HG03025 (cell line): Measurements from ENCODE around the gene TRIL.

ENCODE experiments used
- ATAC-seq: cut with Tn5 transposase; IDR thresholded peaks from one replicate; pipeline ENCODE4 v1.9.1; 2021; ENCODE audit warnings: mild to moderate bottlenecking, moderate library complexity; ENCODE audit not compliant: unreplicated experiment, low FRiP score

Gene TRIL

DNA sequence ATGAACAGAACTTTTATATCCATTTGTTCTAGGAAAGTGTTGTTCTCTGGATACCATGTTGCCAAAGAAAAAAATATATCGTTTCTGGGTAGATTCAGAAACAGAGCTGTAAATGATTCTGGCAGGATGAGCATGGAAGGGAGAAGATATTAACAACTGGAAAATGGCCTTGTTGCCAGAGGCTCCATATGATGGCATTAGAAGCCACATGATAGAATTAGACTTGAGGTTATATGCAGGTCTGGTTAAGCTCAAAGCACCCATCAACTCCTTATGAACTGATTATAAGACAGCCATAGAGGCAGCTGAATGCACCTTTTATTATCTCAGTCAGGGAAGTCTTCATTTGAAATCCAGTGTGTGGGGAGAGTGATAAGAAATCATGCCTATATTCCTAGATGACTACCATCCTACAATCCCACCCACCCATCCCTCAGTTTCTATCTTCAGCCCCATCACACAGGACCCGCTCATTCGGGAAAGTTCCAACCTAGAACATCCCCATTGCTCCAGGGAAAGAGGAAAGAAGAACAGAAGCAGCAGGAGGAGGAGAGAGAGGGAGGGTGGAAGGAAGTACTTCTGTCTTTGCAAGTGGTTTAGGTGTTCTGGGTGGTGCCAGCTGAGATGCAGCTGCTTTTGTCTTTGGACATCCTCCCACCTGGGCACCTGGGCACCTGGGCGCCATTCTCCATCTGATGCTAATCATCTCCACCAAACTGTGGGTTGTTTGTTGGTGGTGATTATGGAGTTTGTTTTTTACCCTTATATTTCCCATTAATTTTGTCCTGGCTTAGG, 25.5 kb upstream of the TRIL start:
- no peak for ATAC-seq

DNA sequence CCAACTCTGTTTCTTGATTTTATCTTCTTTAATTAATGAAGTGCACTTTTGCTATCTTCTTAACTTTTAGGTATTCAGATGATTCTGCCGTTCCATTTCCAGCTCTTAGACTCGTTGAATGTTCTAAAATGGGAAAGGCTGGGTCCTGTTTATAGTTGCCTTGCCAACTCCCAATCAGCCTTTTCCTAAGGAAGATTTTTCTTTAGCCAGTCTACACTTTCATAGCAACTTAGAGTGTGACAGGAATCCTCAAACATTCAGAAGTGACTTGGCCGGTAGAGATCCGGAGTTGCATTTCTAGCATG, 23.0 kb upstream of the TRIL start:
- no peak for ATAC-seq

DNA sequence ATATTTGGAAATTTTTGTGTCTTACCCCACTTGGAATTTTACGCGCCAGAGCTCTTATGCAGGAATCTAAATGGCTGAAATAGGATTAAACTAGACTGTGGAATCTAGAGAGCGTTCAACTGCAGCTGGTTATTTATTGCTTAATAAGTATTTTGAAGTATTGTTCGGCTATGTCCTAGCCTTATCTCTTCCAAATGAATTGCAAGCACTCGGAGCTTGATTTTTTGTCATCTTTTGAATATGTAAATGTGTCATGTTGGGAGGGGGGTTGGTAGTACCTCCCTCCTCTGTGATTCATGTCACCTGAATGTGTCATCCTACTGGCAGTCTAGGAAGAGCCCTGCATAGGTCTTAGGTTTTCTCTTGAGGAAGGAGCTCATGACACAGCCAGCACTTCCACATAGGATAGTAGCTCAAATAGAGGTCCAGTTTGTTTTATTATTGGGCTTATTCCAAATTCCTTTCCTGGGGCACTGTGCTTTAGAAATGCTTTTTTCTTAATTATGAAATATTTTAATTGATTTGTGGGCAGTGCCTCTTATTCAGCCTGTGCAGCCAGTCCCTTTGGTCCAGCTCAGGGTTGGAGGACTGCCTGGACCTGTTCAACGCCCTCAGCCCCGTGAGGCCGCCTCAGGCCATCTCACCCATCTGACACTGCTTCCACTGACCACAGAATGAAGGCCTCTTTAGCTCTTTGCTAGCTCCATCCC, 22.5 kb upstream of the TRIL start:
- no peak for ATAC-seq

DNA sequence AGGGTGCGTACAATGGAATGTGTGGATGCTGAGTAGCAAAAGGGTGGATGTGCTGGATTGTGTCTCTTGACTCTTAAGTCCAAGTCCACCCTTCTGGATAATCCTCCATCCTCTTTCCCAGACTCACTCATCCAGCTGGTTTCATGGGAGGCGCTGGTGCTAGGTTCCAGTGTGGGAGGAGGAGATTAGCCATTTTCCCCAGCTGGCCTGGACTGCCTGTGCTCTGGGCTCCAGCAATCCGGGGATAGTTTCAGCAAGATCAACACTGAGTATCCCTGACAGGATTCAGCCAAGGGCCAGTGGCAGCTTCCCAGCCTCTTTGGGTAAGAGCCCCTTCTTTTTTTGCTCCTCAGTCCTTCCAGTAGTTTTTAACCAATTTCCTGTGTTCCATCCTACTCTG, 21.6 kb upstream of the TRIL start:
- ATAC-seq, result no peak

DNA sequence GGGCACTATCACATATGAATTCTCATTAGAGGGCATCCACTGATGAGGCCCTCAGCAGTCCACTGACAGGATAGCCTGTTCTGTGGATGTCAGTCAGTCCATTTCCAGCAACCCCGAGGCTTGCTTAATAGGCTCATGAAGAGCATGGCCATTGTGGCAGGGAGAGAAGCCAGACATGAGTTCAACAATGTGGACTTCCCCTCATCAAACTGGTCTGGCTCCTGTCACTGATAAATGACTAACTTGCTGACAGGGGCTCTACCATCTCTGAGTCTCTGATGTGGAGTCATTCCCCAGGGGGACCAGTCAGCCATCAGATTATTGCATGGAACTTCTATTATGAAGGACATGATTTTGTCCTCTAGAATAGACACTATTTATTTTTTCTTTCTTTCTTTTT, 19.8 kb upstream of the TRIL start:
- no peak for ATAC-seq

DNA sequence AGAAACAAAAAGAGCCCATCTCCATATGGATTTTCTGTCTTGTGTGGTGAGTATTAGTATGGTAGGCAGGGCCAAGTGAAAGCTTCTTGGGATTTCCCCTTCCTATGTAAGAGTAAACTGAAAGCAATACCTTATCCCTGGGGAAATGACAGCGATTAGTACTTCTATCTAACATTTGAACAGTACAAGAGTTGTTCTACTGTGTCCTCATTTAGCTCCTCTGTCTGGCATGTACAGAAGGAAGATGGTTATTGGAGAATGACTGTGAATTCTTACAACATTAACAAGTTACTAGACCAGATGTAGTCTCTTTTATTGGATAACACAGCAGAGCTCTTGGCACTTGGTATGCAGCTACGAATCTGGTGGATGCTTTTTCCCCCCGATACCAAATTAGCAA, 17.9 kb upstream of the TRIL start:
- ATAC-seq, result no peak

DNA sequence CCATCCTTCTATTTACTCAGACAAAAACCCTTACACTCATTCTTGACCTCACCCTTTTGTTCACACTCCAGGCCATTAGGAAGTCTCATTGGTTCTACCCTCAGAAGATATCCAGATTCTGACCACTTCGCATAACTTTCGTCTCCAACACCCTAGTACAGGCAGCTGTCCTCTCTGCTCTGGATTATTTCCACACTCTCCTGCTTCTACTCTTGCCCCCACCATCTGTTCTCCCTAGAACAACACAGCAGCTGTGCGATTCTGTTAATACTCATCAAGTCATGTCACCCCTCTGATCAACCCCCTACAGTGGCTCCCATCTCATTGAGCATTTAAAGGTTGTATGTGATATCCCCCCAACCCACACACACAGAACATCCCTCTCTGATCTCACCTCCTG, 15.5 kb upstream of the TRIL start:
- no peak for ATAC-seq

DNA sequence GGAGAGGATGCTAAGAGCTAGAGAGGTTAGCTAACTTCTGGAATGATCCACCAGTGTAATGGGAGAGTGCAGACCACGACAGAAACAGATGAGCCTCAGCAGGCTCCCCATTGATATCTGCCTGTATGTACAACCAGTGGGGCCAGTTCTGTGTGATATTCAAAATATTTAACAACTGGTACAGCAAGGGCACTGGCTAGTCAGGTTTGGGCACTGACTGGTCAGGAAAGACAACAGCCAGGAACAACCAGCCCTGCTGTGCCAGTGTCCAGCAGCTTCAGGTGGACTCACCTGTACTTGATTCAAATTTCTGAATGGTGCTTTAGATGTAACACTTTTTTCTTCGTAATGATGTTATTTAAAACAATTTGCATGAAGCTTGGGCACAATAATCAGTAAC, 5.9 kb upstream of the TRIL start:
- ATAC-seq, result no peak

DNA sequence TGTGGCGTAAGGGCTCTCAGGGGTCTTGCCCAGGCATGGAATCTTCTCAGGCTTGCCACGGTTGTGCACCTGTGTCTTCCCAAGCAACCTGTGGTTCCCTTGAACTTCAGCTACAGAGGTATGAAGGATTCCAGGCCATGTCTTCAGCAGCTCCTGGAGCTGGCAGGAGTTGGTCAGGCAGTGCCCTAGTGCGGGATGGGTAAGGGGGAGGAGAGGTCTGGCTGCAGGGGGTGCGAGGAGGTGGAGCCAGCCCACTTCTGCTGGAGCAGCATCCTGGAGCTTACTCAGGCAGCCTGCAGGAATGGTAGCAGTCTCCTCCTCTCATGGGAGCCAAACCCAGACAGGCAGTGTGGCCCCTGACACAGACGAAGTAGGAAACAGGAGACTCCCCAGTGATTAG, 3.8 kb upstream of the TRIL start:
- ATAC-seq, result no peak

DNA sequence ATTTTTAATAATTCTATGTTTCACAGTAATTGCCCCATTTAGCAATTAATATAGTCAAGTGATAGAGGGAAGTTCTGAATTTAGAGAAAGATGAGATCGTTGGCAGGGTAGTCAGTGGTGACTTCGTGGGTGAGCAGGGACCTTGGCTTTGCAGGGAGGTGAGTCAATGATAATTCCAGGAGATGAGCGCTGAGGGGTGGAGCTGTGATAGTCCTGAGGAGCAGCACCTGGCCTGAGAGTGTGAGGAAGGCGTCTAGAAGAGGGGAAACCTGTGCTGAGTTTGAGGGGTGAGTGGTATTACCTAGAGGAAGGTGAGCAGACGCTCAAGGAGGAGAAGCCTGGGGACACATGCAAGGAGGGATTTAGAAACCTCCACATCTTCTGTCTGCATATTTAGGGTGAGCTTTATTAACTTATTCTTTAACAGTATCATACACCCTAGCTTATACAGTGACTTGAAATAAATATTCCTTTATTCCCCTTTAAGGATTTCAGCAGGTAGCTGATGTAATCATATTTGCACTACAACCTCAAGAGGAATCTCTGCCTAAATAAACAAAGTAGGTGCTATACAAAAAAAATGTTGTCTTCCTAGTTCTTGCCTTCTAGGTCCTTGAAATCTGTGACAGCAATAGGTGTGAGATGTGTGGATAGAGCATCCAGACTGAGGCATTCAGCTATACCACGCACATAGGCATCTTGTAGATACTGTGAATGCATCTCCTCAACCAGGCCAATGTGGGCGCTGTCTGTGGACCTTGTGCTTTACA, 2.1 kb upstream of the TRIL start:
- no peak for ATAC-seq

DNA sequence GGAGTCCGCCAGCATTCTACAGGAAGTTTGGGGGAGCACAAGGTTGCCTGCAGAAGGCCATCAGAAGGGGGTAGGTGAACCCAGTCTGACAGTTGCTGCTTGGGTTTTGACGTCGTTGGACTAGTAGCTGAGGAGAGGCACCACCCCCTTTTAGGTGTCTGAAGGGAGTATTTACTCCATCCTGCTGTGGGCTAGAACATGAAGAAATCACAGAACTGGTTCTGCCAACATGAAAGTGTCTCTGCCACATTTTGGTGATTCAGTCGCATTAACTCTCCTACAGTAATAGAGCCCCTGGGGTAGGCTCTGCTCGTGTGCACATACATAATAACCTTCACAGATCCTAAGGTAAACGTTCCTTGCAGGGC, 834 bp upstream of the TRIL start:
- ATAC-seq, result no peak

DNA sequence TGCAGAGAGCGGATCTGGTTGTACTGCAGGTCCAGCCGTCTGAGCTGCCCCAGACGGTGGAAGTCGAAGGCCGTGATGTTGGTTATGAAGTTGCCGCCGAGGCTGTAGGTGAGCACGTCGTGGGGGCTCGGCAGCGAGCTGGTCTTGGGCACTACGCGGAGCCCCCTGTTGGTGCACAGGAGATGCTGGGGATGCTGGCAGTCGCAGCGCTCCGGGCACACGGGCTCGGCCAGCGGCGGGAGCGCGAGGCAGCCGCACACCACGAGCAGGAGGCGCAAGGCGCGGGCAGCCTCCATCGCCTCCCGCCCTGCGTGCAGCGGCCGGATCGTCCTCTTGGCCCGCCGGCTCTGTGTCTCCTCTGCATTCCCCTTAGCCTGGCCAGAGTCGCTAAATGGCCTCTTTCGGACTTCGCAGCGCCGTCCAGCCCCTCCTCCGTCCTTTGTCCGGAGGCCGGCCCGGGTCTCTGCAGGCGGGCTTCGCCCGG, 337 bp downstream of the TRIL start:
- no peak for ATAC-seq

DNA sequence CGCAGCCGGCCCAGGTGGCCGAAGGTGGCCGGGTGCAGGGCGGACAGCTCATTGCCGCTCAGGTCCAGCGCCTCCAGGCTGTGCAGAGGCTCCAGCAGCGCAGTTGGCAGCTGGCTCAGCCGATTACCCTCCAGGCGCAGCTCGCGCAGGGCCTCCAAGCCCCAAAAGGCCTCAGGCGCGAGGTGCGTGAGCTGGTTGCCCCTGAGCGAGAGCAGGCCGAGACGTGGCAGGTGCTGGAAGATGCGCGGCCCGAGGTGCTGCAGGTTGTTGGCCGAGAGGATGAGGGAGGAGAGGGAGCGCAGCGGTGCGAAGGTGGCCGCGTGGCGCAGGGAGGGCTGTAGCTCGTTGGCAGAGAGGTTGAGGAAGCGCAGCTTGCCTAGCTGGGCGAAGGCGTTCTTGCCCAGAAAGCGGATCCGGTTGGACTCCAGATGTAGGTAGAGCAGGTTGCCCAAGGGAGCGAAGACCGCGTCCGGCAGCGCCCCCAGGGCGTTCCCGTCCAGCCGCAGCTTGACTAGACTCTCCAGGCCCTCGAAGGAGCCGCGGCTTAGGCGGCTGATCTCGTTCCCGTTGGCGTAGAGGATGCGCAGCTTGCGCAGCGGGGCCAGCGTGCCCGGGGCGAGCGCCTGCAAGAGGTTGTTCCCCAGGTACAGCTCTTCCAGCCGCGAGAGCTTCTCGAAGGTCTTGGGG, 923 bp downstream of the TRIL start:
- no peak for ATAC-seq

DNA sequence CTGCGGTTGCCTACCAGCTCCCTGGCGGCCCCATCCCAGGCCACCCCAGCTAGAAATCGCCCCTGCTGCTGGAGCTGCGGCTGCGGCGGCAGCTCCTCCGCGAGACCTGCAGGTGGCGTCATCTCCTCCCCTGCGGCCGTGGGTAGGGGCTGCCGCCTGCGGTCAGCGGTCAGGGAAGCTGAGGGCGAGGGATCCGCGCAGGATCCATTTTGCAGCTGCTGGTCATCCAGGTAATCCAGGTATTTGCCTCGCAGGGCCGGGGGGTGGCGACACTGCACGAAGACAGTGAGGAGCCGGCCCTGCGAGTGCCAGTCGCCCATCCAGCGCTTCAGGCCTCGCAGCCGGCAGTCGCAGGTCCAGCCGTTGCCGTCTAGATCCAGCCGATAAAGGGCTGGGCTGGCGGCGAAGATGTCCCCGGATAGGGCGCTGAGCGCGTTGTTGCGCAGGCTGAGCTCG, 1.5 kb downstream of the TRIL start:
- ATAC-seq, result no peak

DNA sequence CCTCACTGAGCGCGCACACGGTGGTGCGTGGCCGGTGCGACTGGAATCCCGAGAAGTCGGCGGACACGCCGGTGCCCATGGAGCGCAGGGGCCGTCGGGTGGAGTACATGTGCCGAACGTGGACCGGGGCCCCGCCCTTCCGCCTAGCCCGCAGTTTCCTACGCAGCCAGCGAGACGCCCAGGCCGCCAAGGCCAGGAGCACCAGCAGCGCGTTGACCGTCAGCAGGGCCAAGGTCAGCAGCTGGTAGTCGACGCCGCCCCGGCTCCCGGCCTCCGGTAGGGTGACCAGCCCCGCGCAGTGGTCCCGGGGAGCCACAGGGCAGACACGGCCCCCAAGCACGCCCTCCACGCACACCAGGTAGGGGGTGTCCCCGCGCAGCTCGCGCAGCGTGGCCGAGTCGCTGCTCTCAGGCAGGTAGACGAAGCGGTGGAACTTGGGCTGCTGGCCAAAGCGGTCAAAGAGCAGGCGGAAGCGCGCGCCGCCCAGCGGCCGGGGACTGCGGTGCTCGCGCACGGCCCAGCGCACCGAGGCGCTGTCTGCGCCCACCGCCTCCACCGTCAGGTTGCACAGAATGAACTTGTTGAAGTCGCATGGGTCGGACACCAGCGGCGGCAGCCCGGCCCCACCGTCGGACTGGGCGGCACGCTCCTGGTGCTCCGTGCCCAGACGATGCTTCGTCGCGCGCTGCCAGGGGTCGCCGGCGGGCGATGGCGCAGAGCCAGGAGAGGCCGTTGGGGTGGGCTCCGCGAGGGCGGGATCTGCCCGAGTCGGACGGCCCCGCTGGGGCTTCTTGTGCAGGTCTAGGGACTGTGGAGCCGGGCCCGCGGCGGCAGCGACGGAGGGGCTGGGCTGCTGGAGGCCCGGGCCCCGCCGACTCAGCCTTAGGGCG, 2.2 kb downstream of the TRIL start:
- no peak for ATAC-seq

DNA sequence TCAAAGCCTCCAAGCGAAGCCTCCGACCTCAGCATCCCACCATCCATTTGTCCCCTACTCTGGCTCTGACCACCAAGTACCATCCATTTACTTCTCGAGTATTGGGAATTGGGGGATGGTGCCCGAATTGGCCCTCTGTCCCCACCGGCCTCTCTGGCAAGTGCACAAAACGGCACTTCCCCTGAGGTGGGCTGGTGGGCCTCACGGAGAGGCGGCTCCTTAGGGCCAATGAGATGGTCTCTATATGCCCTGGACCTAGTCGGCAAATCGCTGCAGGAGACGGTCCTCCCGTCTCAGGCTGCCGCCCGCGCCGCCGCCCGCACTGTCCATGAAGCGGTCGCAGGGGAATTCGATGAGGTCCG, 2.8 kb downstream of the TRIL start:
- ATAC-seq, result no peak

DNA sequence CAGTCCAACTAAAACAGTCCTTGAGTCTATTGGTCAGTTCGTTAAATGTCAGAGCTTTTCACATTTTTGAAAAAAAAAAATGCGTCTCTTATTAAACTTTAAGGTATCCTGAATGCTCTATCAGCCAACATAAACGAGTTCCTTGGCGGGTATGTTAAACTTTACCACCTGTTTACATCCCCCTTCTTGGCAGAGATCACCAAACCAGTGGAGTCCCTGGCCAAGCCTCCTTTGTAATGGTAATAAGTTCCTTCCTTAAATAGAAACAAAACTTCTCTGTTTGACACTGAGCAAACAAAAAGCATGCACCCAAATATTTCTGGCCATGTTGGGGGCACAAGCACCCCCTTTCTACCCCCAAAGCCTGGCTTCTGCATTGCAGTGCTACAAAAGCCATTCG, 3.2 kb downstream of the TRIL start:
- no peak for ATAC-seq

DNA sequence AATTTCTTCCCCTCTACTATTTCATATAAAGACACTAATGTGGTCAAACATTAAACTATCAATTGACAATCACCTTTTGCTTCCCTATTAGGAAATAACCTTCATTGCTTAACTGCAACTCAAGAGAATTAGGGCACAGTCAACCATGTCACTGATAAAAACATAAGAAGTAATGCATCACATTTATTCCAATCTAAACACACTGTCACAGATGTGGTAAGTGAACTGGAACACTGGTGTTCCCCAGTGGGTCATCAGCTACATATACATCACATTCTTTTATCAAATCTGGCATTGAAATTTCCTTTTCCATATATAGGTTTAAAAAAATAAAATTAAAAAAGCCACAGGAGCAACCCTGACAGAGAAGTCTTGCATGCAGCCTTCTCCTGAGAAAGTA, 3.7 kb downstream of the TRIL start:
- no peak for ATAC-seq

DNA sequence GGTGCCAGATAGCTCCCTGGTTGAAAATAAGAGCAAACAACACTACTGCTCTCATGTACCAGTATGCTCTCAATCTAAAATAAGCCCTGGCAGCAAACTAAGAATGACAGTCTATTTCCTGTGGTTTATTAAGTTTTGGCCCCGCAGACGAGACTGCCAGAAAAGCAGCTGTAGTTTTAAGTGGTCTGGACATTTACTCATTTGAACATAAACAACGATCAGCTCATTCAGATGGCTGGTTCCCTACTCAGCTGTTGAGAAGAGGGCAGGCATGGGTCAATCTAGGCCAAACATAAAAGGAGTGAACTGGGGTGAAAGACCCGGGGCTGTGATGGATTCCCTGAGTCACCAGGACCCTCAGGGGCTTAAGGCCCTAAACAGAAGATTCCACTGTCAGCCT, 4.5 kb downstream of the TRIL start:
- ATAC-seq, result no peak

DNA sequence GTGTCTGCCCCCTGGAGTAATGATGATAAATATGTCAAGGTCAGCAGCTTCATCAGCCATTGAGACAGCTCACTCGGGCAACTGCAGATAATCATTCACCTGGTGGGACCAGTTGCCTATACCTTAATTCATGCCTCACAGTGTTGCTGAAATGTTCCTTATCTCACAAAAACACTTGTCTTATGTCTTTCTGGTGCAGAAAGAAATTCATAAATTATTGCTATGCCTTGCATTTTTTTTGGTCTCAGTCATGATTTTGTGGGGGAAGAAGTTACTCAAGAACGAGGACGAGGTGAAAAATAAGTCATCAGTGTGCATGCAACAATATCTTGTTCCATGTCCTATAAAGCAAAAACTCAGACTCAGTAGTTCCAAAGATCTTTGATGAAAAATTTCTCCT, 16.0 kb downstream of the TRIL start:
- ATAC-seq, result no peak
